ENCODE data around the gene PCDHA9.

The PCDHA9 gene

DNA sequence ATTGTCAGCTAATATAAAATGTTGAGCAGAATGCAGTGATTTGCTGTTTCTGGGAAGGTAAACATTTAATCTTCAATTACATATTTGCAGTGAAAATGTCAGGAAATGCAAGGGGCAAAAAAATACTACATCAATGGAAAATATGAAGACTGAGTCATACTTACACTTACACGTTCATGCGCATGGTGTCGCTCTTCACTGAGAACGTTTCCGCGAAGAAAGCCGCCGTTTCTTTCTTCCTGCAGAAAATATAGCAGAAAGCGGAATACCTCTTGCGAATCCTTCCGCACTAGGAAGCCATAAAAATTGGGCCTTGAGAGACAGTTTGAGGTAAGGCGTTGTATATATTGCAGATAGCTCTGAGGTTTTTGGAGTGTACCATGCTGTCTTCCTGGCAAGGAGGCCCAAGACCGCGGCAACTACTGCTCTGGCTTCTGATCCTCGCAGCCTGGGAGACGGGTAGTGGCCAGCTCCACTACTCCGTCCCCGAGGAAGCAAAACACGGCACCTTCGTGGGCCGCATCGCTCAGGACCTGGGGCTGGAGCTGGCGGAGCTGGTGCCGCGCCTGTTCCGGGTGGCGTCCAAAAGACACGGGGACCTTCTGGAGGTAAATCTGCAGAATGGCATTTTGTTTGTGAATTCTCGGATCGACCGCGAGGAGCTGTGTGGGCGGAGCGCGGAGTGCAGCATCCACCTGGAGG lies 33.9 kb downstream of the PCDHA9 start, which contains the start of gene PCDHA13:
Gene PCDHA13, plus strand, starts transcription at position 236 of the 702 bp plus-strand sequence. Its CDS starts 145 bp downstream, at position 381.
- no peak for DNase-seq

DNA sequence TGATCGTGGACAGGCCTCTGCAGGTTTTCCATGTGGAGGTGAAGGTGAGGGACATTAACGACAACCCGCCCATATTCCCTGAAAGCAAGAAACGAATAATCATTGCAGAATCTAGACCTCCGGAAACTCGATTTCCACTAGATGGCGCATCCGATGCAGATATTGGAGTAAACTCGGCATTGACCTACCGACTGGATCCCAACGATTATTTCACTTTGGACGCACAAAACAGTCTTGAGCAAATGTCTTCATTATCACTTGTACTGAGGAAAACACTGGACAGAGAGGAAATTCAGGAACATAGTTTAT lies 34.4 kb downstream of the PCDHA9 start:
- no peak for DNase-seq

DNA sequence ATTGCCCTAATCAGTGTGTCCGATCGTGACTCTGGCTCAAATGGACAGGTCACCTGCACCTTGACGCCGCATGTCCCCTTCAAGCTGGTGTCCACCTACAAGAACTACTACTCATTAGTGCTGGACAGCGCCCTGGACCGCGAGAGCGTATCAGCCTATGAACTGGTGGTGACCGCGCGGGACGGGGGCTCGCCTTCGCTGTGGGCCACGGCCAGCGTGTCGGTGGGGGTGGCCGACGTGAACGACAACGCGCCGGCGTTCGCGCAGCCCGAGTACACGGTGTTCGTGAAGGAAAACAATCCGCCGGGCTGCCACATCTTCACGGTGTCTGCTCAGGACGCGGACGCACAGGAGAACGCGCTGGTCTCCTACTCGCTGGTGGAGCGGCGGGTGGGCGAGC lies 35.2 kb downstream of the PCDHA9 start:
- DNase-seq = no peak

DNA sequence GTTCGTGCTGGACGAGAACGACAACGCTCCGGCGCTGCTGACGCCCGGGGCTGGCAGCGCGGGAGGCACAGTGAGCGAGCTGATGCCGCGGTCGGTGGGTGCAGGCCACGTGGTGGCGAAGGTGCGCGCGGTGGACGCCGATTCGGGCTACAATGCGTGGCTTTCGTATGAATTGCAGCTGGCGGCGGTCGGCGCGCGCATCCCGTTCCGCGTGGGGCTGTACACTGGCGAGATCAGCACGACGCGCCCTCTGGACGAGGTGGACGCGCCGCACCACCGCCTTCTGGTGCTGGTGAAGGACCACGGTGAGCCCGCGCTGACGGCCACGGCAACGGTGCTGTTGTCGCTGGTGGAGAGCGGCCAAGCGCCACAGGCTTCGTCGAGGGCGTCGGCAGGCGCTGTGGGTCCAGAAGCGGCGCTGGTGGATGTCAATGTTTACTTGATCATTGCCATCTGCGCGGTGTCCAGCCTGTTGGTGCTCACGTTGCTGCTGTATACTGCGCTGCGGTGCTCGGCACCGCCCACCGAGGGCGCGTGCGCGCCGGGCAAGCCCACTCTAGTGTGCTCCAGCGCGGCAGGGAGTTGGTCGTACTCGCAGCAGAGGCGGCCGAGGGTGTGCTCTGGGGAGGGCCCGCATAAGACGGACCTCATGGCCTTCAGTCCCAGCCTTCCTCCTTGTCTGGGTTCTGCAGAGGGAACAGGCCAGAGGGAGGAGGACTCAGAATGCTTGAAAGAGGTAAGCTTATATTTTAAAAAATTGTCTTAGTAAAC lies 35.9 kb downstream of the PCDHA9 start:
- DNase-seq = no peak
